Prostate gland (tissue), 2 donors: Measurements from ENCODE around the gene MARS1. TPM values are rescaled to one million over a fixed set of nuclear protein-coding genes. Genes with fewer than 3 reads are reported as not detected.

Source experiments
- DNase-seq: peaks from one replicate; pipeline ENCODE4 v3.0.0-alpha.2; 2019; ENCODE audit warnings: low spot score
- H3K27ac ChIP-seq, 2 donors: fragments of 200-600 bp; sonication (generic); 2 replicates each; pipeline ENCODE4 v1.5.1; 2017 to 2019
- H3K27me3 ChIP-seq: fragments of 200-600 bp; sonication (generic); replicated peaks from 2 replicates; pipeline ENCODE4 v1.5.1; 2019; ENCODE audit not compliant: insufficient read depth
- H3K36me3 ChIP-seq, 2 donors: fragments of 200-600 bp; sonication (generic); 1 replicate in 1 of 2; 2 replicates in 1 of 2; pipeline versions ENCODE4 v1.5.1 to v1.8.1; 2017 to 2019
- H3K4me1 ChIP-seq: fragments of 200-600 bp; sonication (generic); replicated peaks from 2 replicates; pipeline ENCODE4 v1.5.1; 2019
- H3K4me3 ChIP-seq, 2 donors: fragments of 200-600 bp; sonication (generic); 2 replicates each; pipeline ENCODE4 v1.5.1; 2017 to 2019
- H3K9me3 ChIP-seq: fragments of 200-600 bp; sonication (generic); 2 replicates; pipeline ENCODE4 v1.5.1; 2017
- CTCF ChIP-seq, 4 experiments: fragments of 200-600 bp in 2 of 4; fragments of 450-650 bp in 2 of 4; sonication (generic) in 2 of 4; IDR thresholded peaks; 1 replicate in 3 of 4; 2 replicates in 1 of 4; pipeline ENCODE4 v1.5.1; 2016 to 2019; ENCODE audit warnings: antibody characterized with exemption in 4 of 4, mild to moderate bottlenecking in 2 of 4, moderate library complexity in 2 of 4
- POLR2A ChIP-seq: fragments of 450-650 bp; IDR thresholded peaks from one replicate; pipeline ENCODE4 v1.6.1; 2016; ENCODE audit warnings: antibody characterized with exemption, mild to moderate bottlenecking
- POLR2AphosphoS5 ChIP-seq: sonication (generic); formaldehyde crosslinking; IDR thresholded peaks from one replicate; pipeline ENCODE4 v1.6.1; 2017; ENCODE audit warnings: antibody characterized with exemption
- WGBS: methylation state at CpG from one replicate; pipeline ENCODE4 v1.1.5; 2018; 5-methylcytosine and 5-hydroxymethylcytosine counted together
- intact Hi-C: fragments of 100-400 bp; cut with DNase I; formaldehyde crosslinking; loops from one replicate; pipeline ENCODE4 v1.14.2; 2022
- total RNA-seq, 2 donors: library from RNA; depleted of rRNA; stranded (reverse); fragments of >200 nt; gene quantifications; one replicate each; pipeline ENCODE4 v1.1.0, GENCODE V29; 2016

The MARS1 gene
- total RNA-seq, 2 donors from 2014 or later: 67.2 to 90.0 TPM

DNA sequence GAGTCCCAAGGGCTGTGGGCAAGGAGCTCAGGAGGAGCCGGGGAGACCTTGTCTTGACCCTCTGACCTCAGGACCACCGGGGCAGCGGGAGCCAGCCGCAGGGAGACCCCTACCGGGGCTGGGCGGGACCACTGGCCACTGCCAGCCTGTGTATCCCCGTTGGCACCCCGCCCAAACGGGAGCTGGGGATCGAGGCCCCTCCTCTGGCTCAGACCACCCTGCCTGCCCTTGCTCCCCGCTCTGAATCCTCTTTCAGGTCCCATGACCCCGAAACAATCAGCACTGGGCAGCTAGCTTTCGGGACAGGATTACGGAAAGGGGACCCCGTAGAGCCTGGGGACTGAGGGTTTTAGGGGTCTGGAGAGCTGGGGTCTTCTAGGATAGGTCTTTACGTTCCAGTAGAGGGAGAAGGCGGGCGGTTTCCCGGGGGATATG is 27.0 kb upstream of the MARS1 start:
- Histone ChIP-seq H3K9me3 (no peaks in the 10 kb centered on the region), H3K27me3 (no peaks in the 10 kb centered on the region), H3K36me3 (no peaks in the 10 kb centered on the region), H3K4me1 (peaks cover 9% of the 10 kb centered on the region), H3K27ac (peak overlapping the region; percentile 50 to 86), H3K4me3 (peak overlapping the region; percentile 55 to 60)
- WGBS: 3% methylated on average over 19 of the region's 19 CpGs
- intact Hi-C loops: loop anchor here (10.0 kb wide), 1 partner anchor 164 kb away; no protein-coding TSS in a partner anchor
- no peak for TF ChIP-seq POLR2A
- TF ChIP-seq CTCF (IDR thresholded peaks at IDR 0.05): no peak
- TF ChIP-seq POLR2AphosphoS5: no peak
- no peak for DNase-seq

DNA sequence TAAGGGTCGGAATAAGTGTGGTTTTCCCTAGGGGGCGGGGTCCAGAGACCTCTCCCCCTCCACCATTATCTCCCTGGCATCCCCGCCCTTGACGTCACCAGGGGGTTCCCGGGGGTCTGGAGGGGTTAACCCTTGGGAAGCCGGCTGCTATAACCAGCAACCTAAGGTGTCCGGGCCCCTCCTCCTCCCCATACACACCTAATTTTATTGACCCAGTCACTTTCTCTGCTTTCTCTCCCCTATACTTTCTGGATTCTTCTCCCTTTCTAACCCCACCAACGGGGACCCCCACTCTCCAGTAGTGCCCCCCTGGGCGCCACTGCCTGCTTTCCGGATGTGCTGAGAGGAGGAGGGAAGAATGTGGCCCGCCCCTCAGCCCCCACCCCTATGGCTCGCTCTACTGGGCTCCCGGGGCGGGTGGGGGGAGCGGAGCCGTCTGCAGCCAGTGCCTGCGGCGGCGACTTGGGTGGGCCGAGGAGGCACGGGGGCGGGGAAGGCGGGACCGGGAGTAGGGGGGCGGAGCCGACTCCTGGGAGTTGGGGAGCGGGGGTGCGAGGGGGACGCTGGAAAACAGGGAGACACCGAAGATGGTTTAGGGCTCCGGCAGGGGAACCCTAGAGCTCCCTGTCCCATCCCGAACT is 26.5 kb upstream of the MARS1 start:
- intact Hi-C loops: loop anchor here (10.0 kb wide), 1 partner anchor 163 kb away; no protein-coding TSS in a partner anchor
- peaks cover 9% of the 10 kb centered on the region for H3K4me1 ChIP-seq
- peak overlapping the region; percentile 55 to 60 for H3K4me3 ChIP-seq
- 2% methylated on average over 32 of the region's 32 CpGs for WGBS
- no peaks in the 10 kb centered on the region for H3K36me3 ChIP-seq
- H3K27me3 ChIP-seq: no peaks in the 10 kb centered on the region
- TF ChIP-seq POLR2AphosphoS5 (no peak), CTCF (IDR thresholded peaks at IDR 0.05) (no peak), POLR2A (no peak)
- peak; percentile 41 for DNase-seq
- no peaks in the 10 kb centered on the region for H3K9me3 ChIP-seq
- peak overlapping the region; percentile 86 to 89 for H3K27ac ChIP-seq

- no peaks in the 10 kb centered on the region for H3K9me3 ChIP-seq
- H3K27me3 ChIP-seq: no peaks in the 10 kb centered on the region
- intact Hi-C loops: loop anchor here (10.0 kb wide), 1 partner anchor 163 kb away; no protein-coding TSS in a partner anchor
- H3K36me3 ChIP-seq: no peaks in the 10 kb centered on the region
- no peak for DNase-seq
- peak overlapping the region; percentile 55 to 60 for H3K4me3 ChIP-seq
- peaks cover 9% of the 10 kb centered on the region for H3K4me1 ChIP-seq
- H3K27ac ChIP-seq: peak overlapping the region; percentile 86 to 89
- under 1% methylated on average over 9 of the region's 9 CpGs for WGBS
- TF ChIP-seq POLR2A (no peak), CTCF (IDR thresholded peaks at IDR 0.05) (no peak), POLR2AphosphoS5 (no peak)
These were observed 26.0 kb upstream of the MARS1 start for GRCh38 chr12:57461917-57462250.

GRCh38 chr12:57462251-57462911 is 25.5 kb upstream of the MARS1 start:
- H3K4me3 ChIP-seq: peak overlapping the region; percentile 55 to 60
- no peaks in the 10 kb centered on the region for H3K36me3 ChIP-seq
- H3K27me3 ChIP-seq: no peaks in the 10 kb centered on the region
- no peaks in the 10 kb centered on the region for H3K9me3 ChIP-seq
- TF ChIP-seq CTCF (IDR thresholded peaks at IDR 0.05) (peak; percentile 88 to 97 (median 94)), POLR2AphosphoS5 (peak; percentile 79), POLR2A (peak; percentile 50)
- H3K4me1 ChIP-seq: peaks cover 9% of the 10 kb centered on the region
- peak; percentile 82 for DNase-seq
- under 1% methylated on average over 21 of the region's 28 CpGs for WGBS
- intact Hi-C loops: loop anchor here (10.0 kb wide), 1 partner anchor 162 kb away; no protein-coding TSS in a partner anchor
- H3K27ac ChIP-seq: peak overlapping the region; percentile 86 to 89
